BLaER1 (cell line): ENCODE data around the gene WDR33.

Experiments used
- H3K27ac ChIP-seq: shearing (Covaris generic); formaldehyde crosslinking; 2 replicates; pipeline ENCODE4 v1.8.1; 2022
- H3K27me3 ChIP-seq: shearing (Covaris generic); formaldehyde crosslinking; 2 replicates; pipeline ENCODE4 v1.8.1; 2022
- H3K36me3 ChIP-seq: shearing (Covaris generic); formaldehyde crosslinking; 2 replicates; pipeline ENCODE4 v1.8.1; 2022
- H3K4me1 ChIP-seq: shearing (Covaris generic); formaldehyde crosslinking; 2 replicates; pipeline ENCODE4 v1.8.1; 2022
- H3K4me2 ChIP-seq: shearing (Covaris generic); formaldehyde crosslinking; 2 replicates; pipeline ENCODE4 v1.8.1; 2022
- H3K4me3 ChIP-seq: shearing (Covaris generic); formaldehyde crosslinking; 2 replicates; pipeline ENCODE4 v1.8.1; 2022
- H3K9ac ChIP-seq: shearing (Covaris generic); formaldehyde crosslinking; 2 replicates; pipeline ENCODE4 v1.8.1; 2022
- H3K9me3 ChIP-seq: shearing (Covaris generic); formaldehyde crosslinking; 2 replicates; pipeline ENCODE4 v1.8.1; 2022
- H4K20me1 ChIP-seq: shearing (Covaris generic); formaldehyde crosslinking; 2 replicates; pipeline ENCODE4 v1.8.1; 2022
- Cebpa-rat ChIP-seq: shearing (Covaris generic); IDR thresholded peaks from 2 replicates; pipeline ENCODE4 v1.8.1; 2022

Gene WDR33

GRCh38 chr2:127674241-127675209 lies 136.4 kb downstream of the WDR33 start:
- H3K27ac ChIP-seq = no peak overlapping the region
- no peaks in the 10 kb centered on the region for H3K36me3 ChIP-seq
- H3K9me3 ChIP-seq = no peaks in the 10 kb centered on the region
- no peak for TF ChIP-seq Cebpa-rat
- peak overlapping the region; percentile 55; the same call in 1 of the 2 replicates for H3K9ac ChIP-seq
- peaks cover 65% of the 10 kb centered on the region for H3K27me3 ChIP-seq
- H3K4me1 ChIP-seq = peaks cover 40% of the 10 kb centered on the region
- H4K20me1 ChIP-seq = peaks cover 52% of the 10 kb centered on the region
- peak overlapping the region; percentile 96 for H3K4me2 ChIP-seq
- peak overlapping the region; percentile 66 for H3K4me3 ChIP-seq

- peaks cover 30% of the 10 kb centered on the region for H3K4me1 ChIP-seq
- H3K9ac ChIP-seq = no peak overlapping the region
- no peaks in the 10 kb centered on the region for H3K9me3 ChIP-seq
- no peak for TF ChIP-seq Cebpa-rat
- no peak overlapping the region for H3K4me3 ChIP-seq
- peaks cover 52% of the 10 kb centered on the region for H4K20me1 ChIP-seq
- H3K4me2 ChIP-seq = peak overlapping the region; percentile 96
- H3K27ac ChIP-seq = no peak overlapping the region
- no peaks in the 10 kb centered on the region for H3K36me3 ChIP-seq
- peaks cover 58% of the 10 kb centered on the region for H3K27me3 ChIP-seq
Observed at GRCh38 chr2:127673291-127674069, 137.5 kb downstream of the WDR33 start.

- Histone ChIP-seq H3K4me3 (no peak overlapping the region), H3K4me2 (no peak overlapping the region), H3K36me3 (no peaks in the 10 kb centered on the region), H3K27me3 (peaks cover 49% of the 10 kb centered on the region), H3K4me1 (peaks cover 26% of the 10 kb centered on the region), H3K9me3 (peaks cover 4% of the 10 kb centered on the region; the same call in 1 of the 2 replicates), H4K20me1 (peaks cover 52% of the 10 kb centered on the region), H3K27ac (no peak overlapping the region), H3K9ac (no peak overlapping the region)
- no peak for TF ChIP-seq Cebpa-rat
Observed at GRCh38 chr2:127672341-127673224, 138.4 kb downstream of the WDR33 start.

- Histone ChIP-seq H4K20me1 (peaks cover 45% of the 10 kb centered on the region), H3K4me3 (no peak overlapping the region), H3K4me2 (no peak overlapping the region), H3K27ac (no peak overlapping the region), H3K36me3 (no peaks in the 10 kb centered on the region), H3K4me1 (peaks cover 26% of the 10 kb centered on the region), H3K9ac (no peak overlapping the region), H3K9me3 (peaks cover 4% of the 10 kb centered on the region; the same call in 1 of the 2 replicates), H3K27me3 (peaks cover 44% of the 10 kb centered on the region)
- no peak for TF ChIP-seq Cebpa-rat
Observed at GRCh38 chr2:127671557-127672302, 139.2 kb downstream of the WDR33 start.

GRCh38 chr2:127670957-127671290 lies 140.0 kb downstream of the WDR33 start:
- TF ChIP-seq Cebpa-rat = no peak
- no peak overlapping the region for H3K4me3 ChIP-seq
- H3K4me1 ChIP-seq = peaks cover 23% of the 10 kb centered on the region
- H3K36me3 ChIP-seq = no peaks in the 10 kb centered on the region
- peaks cover 40% of the 10 kb centered on the region for H4K20me1 ChIP-seq
- no peak overlapping the region for H3K9ac ChIP-seq
- peaks cover 44% of the 10 kb centered on the region for H3K27me3 ChIP-seq
- no peak overlapping the region for H3K27ac ChIP-seq
- H3K4me2 ChIP-seq = no peak overlapping the region
- peaks cover 4% of the 10 kb centered on the region; the same call in 1 of the 2 replicates for H3K9me3 ChIP-seq

- Histone ChIP-seq H4K20me1 (peaks cover 41% of the 10 kb centered on the region), H3K4me1 (peaks cover 18% of the 10 kb centered on the region), H3K9me3 (peaks cover 9% of the 10 kb centered on the region), H3K36me3 (no peaks in the 10 kb centered on the region), H3K27ac (no peak overlapping the region), H3K4me3 (no peak overlapping the region), H3K4me2 (no peak overlapping the region), H3K9ac (no peak overlapping the region), H3K27me3 (peaks cover 44% of the 10 kb centered on the region)
- TF ChIP-seq Cebpa-rat = no peak
Observed at GRCh38 chr2:127670055-127670956, 140.7 kb downstream of the WDR33 start.

- Histone ChIP-seq H3K4me3 (no peak overlapping the region), H3K4me2 (no peak overlapping the region), H3K9me3 (peaks cover 22% of the 10 kb centered on the region), H3K27me3 (peaks cover 46% of the 10 kb centered on the region), H3K4me1 (peaks cover 10% of the 10 kb centered on the region), H3K36me3 (0 out of 2 replicates have a peak, but pooled peaks cover 8% of the 10 kb centered on the region), H3K9ac (no peak overlapping the region), H3K27ac (no peak overlapping the region), H4K20me1 (peaks cover 46% of the 10 kb centered on the region)
- no peak for TF ChIP-seq Cebpa-rat
Observed at GRCh38 chr2:127669056-127669455, 141.9 kb downstream of the WDR33 start.
